OCI-LY1 (cell line): ENCODE results near the gene IMPA2.

Experiments
- EZH2 ChIP-seq: fragments of 200-600 bp; sonication (generic), shearing (Covaris generic); IDR thresholded peaks from 2 replicates; pipeline ENCODE4 v1.8.0; 2017; ENCODE audit warnings: borderline replicate concordance, mixed run types, mild to moderate bottlenecking, antibody characterized with exemption, low read length, moderate library complexity, mixed read lengths
- TF ChIP-seq, protein P1 (sequence below): fragments of 200-600 bp; sonication (generic), shearing (Covaris generic); IDR thresholded peaks from 2 replicates; pipeline ENCODE4 v1.5.1; 2017; ENCODE audit warnings: mild to moderate bottlenecking, antibody characterized with exemption, low read length, moderate library complexity, mixed read lengths

DNA sequence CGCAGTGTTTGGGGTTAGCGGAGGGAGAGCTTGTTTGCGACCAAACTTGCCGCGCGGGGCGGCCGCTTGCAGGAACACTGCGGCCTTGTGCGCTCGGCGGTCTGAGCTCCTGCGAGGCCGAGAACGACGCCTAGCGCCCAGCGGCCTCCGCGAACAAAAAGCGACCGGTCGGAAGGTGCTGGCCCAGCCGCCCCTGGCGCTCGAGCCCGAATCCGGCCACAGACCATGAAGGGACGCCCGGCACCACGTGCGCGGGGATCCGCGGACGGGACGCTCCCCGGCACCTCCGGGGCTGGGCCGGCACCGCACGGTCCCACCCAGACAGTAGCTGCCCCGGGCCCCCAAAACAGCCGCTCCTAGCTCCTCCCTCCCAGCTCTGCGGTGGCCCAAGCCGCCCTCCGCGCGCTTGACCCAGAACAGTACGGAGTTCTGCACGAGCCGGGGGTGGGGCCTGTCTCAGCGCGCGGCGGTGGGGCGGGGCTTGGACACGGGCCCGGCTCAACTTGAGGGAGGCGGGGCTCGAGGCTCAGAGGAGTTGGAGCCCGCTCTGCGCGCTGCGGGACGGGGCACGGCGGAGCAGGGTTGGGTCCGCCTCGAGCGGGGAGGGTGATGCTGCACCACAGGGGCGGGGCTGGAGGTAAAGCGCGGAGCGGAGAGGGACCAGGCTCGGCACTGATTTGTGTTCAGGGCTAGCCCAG is 664 bp upstream of the IMPA2 start:
- TF ChIP-seq EZH2: no peak
- TF ChIP-seq, protein P1, sequence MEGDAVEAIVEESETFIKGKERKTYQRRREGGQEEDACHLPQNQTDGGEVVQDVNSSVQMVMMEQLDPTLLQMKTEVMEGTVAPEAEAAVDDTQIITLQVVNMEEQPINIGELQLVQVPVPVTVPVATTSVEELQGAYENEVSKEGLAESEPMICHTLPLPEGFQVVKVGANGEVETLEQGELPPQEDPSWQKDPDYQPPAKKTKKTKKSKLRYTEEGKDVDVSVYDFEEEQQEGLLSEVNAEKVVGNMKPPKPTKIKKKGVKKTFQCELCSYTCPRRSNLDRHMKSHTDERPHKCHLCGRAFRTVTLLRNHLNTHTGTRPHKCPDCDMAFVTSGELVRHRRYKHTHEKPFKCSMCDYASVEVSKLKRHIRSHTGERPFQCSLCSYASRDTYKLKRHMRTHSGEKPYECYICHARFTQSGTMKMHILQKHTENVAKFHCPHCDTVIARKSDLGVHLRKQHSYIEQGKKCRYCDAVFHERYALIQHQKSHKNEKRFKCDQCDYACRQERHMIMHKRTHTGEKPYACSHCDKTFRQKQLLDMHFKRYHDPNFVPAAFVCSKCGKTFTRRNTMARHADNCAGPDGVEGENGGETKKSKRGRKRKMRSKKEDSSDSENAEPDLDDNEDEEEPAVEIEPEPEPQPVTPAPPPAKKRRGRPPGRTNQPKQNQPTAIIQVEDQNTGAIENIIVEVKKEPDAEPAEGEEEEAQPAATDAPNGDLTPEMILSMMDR: no peak
